Fibroblast of lung (primary cell): Measurements from ENCODE around the gene APOB.

Experiments used
- CTCF ChIP-seq, 2 donors: IDR thresholded peaks in 1 of 2; conservative IDR thresholded peaks in 1 of 2; 1 replicate in 1 of 2; 2 replicates in 1 of 2; pipeline ENCODE4 v1.5.1; 2011 to 2012; ENCODE audit warnings: low read length in 2 of 2, control low read depth in 1 of 2, inconsistent platforms in 1 of 2, low read depth in 1 of 2, mild to moderate bottlenecking in 1 of 2
- EZH2 ChIP-seq: IDR thresholded peaks from 2 replicates; pipeline ENCODE4 v1.5.1; 2012; ENCODE audit warnings: low read length, control low read depth, mild to moderate bottlenecking; ENCODE audit errors: missing control alignments

DNA sequence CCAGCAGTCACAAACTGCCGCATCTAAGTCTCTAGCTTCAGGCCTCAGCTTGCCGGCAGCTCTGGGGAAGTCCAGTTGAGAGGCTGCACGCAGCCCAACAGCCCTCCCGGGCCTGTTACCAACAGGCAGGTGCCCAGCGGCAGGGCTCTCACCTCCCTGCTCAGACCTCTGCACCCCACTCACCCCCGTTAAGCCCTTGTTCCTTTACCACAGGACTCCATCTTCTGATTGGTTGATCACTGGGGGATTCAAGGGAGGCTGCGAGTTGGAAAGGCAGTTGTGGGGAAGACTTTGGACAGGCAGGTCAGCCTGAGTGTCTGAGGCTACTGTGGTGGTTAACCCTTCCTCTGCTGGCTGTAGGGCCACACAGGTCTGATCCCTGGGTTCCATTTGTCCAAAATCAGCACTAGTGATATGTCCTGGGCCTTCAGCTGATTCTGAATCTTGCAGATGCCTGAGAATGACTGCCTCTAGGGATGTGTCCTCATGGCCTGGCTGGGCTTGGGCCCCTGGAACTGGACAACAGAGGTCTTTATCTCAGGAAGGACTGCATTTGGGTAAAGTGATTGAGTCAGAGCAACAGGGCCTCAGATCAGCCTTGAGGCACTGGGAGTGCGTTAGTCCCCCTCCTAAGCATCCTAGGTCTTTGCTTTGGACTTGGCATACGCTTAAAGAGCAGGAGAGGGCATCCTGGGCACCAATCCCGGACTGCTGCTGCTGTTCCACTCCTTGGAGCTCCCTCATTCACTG, 88.4 kb downstream of the APOB start:
- no peak for TF ChIP-seq CTCF (conservative IDR thresholded peaks at IDR 0.05 in 1 of 2, IDR thresholded peaks at IDR 0.05 in 1 of 2; ENCODE audit: low read depth in 1 of 2, low read length in 2 of 2)
- TF ChIP-seq EZH2, result no peak
